CD1c-positive myeloid dendritic cell (primary cell): ENCODE results near the gene THAP7.
A peak's percentile ranks its signal among the peaks of the same experiment; 100 is the strongest.

Experiments used
- DNase-seq: peaks from one replicate; pipeline ENCODE4 v3.0.0-alpha.2; 2016; ENCODE audit errors: extremely low spot score

The THAP7 gene

GRCh38 chr22:20993304-20994127 lies 8.4 kb downstream of the THAP7 start:
- no peak for DNase-seq

DNA sequence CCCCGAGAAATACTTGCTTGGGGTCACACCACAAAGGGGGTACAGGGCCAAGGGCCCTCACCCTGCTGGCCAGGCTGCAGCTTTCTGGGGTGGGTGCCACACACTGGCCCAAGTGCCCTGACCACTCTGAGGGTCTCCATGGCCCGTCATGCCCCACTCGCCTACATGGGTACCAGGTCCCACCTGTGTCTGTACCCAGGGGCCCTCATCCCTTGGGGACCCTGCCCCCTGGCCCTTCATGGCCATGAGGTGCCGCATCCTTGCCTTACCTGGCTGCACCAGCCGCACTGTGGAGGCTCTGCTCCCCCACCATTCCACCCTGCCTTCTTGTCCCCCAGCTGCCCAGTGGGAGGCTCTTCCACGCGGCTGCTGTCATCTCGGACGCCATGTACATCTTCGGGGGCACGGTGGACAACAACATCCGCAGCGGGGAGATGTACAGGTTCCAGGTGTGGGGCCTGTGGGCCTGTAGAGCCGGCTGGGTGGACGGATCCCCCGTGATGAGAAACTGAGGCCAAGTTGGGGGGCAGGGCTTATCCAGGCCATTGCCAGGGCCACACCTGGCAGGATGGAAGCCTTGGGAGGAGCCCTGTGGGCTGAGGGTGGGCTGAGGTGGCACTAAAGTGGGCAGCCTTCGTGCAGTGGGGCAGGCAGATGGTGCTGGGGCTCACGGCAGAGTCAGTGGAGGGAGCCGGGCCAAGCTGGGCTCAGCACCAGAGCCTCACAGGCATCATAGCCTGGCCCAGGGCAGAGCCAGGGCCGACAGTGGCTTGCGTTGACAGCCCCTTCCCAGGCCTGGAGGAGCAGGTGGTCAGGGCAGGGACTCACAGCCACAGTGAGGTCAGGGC lies 9.2 kb downstream of the THAP7 start:
- no peak for DNase-seq

GRCh38 chr22:20992056-20992442 lies 9.9 kb downstream of the THAP7 start:
- DNase-seq = no peak

DNA sequence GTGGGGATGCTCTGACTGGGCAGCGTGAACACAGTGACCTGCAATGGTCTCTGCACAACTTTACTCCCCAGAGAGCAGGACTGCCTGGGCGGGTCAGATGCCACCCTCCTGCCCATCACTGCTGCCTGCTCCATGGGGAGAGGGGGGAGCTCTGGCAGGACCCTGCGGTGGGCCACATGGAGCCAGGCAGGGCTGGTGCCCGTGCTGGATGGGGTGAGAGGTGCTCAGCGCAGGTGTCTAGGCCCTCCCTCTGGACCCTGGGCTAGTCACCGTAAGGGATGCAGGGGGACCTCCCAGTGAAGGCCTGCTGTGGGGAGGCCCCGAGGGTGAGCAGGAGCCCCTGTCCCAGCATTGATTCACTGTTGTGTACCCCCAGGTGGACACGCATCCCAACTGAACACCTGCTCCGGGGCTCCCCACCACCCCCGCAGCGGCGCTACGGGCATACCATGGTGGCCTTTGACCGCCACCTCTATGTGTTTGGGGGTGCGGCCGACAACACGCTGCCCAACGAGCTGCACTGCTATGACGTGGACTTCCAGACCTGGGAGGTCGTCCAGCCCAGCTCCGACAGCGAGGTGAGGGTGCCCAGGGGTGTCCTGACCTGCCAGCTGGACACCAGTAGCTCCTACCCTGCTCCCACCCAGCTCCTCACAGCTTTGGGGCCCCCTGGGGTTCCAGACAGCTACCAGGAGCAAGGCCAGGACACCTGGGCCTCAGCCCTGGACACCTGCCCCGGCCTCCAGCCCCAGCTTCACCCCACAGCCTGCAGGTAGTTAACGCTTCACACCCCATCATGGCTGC lies 10.5 kb downstream of the THAP7 start:
- DNase-seq = no peak

DNA sequence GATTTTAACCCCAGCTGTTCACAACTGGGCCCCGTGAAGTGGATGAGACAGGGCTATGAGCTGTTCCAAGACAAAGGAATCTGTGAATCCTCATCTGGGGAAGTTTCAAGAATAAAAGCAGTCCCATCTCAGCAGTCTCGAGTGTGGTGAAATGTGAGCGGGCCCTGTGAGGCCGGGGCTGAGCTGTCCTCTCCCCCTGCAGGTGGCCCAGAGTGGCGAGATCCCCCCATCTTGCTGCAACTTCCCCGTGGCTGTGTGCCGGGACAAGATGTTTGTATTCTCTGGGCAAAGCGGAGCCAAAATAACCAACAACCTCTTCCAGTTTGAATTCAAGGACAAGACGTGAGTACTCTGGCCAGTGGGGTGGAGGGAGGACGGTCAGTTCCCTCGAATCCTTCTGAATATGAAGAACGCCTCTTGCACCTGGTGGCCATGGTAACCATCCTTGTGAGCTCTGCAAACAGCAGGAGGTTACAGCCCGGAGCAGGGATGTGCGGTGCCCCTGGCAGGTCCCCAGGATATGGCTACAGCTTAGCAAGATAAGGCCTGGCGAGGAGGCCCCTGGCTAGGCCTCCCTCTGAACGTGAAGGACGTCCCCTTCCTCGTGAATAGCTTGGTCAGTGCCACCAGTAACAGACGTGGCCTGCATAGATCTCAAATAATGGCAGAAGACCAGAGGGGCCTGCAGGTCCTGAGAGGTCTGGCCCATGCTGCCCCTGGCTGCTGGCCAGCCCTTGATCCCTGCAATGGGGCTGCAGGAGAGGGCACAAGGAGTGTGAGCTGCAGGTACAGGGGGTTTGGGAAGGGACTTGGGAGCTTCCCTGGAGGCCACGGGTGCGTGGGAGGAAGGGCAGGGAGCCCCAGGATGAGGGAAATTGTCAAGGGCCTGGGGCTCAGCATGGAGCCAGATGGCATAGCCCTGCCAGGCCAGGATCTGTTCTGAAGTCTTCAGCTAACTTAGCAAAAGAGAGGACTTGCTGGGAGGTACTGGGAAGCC lies 11.4 kb downstream of the THAP7 start:
- no peak for DNase-seq

- no peak for DNase-seq
These were observed 12.4 kb downstream of the THAP7 start for GRCh38 chr22:20989323-20990138.

DNA sequence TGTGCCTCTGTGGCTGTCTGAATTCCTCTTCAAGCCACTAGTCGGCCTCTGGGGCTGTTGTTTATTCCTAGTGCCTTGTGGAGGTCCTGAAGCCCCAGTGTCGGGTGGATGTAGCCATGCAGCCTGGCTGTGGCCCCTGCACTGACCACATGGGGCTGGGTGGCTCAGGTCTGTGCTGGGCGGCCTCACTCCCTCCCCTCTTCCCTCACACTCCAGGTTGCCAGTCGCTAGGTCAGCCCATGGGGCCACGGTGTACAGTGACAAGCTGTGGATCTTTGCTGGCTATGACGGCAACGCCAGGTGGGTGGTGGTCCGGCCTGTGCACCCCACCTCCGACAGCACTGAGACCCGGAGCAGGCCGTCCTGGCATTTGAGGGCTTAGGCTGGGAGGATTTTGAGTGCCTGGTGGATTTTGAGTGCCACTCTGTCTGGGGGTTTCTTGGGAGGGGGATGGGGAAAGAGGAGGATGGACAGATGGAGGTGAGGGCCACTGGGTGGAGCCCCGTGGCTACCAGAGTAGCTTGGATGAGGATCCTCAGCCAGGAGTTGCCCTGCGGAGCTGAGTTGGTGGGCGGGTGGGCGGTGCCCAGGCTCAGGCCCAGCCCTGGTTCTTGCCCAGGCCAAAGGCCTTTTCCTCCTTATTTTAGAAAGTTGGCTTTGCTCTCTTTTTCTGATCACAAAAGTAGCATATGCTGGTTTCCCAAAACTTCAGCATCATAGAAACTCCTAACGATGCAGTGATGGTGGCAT lies 13.2 kb downstream of the THAP7 start:
- no peak for DNase-seq

- DNase-seq = no peak
These were observed 14.5 kb downstream of the THAP7 start for GRCh38 chr22:20987375-20987774.

- no peak for DNase-seq
These were observed 15.6 kb downstream of the THAP7 start for GRCh38 chr22:20986365-20986764.

DNA sequence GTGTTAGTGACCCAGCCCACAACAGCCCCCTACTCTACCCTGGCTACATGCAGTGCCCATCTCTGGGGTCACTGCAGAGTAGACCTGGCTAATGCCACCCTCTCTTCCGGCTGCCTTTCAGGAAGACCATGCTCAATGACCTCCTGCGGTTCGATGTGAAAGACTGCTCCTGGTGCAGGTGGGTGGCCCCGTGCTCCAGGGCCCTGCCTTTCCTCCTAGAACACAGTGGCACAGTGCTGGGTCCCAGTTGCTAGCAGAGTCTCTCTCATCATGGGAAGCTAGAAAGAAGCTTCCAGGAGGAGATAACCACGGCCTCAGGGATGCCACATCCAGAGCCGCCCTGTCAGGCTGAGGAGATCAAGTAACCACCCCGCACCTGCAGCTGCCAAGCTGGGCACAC lies 16.2 kb downstream of the THAP7 start:
- no peak for DNase-seq

- DNase-seq = no peak
These were observed 18.7 kb downstream of the THAP7 start for GRCh38 chr22:20983081-20983771.

DNA sequence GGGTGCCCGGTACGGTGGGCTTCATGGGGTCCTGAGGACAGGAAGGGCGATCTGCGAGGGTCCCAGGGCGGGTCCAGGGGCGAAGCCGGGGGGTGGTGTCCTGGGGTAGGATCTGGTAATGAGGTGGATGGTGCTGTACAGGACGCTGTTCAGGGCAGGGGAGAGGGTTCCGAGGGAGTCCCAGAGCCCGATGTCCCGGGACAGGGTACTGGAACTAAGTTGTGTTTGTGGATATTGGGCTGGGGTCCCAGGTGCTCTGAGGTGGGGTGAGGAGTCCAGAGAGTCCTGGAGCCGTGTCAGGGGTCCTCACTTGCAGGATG lies 19.4 kb downstream of the THAP7 start:
- DNase-seq = no peak

GRCh38 chr22:20981787-20982562 lies 19.9 kb downstream of the THAP7 start, which contains the start of gene LZTR1:
LZTR1 (plus strand) TSS chr22:20982297; CDS start chr22:20982372, 75 bp downstream.
- DNase-seq = peak; percentile 86

DNA sequence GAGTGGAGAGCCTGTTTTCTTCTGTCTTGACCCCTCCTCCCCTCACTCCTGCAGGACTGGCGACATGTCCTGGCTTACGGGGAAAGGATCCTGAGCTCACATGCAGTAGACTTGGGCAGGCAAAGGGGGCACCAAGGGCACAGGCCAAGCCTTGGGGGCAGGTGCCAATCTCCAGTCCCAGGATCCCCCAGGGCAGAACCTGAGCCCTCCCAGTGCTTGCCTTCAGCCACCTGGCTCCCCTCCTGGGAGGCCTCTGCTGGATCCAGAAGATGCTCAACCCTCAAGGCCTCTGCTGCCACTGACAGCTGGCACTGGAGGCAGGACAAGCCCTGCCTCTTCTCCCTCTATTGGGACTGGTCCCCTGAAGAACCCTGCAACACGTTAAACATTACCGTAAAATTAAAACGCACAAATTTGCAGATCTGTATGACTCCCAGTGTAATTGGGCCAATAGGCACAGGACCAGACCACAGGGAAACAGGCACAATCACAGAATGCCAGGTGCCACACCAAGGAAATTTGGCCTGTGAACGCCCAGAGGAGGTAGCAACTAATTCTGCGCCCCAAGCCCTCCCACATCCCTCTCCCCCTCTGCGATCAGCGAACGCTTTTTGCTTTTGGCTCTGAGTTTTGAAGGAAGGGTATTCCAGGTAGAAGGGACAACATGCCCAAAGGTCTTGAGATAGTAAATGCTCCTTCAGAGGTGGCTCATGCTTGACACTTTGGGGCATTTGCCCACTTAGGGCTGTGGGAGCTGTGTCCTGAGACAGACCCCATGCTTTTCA lies 20.8 kb downstream of the THAP7 start:
- DNase-seq = no peak

DNA sequence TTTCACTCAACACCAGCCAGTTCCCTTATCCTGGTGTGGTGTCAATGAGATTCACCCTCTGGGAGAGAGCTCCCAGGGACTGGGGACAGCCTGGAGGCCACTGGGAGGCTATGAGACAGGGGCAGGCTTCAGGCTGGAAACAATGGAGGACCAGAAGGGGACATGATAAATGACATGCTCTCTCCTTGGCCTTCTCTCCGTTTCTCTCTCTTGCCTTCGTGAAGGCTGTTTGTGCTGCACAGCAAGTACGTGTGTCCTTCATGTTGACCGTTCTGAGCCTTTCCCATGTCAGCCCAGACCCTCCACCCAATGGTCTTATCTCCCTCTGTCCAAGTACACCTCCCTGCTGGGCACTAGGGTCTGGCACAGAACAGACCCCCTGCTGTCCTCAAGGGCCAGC lies 21.4 kb downstream of the THAP7 start:
- no peak for DNase-seq

DNA sequence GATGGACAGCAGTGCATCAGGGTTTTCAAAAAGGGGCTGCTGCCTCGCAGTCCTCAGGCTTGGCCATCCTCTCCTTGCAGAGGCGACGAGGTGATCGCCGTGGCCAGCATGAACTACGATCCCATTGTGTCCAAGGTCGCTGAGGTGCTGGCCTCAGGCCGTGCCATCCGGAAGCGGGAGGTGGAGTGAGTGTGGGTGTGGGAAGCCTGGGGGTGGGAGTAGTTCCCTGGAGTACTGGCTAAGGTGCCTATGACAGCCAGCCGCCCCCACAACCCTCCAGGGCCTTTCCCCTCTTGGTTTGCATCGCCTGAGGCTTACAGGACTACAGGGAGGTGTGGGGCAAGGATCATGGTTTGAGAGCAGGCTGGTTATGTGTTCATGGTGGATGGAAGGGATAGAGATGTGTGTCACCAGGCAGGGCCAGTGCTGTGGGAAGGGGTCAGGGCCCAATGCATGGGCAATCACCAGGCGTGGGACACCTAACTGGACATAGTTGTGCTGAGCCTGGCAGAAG lies 21.9 kb downstream of the THAP7 start:
- DNase-seq = no peak

GRCh38 chr22:20979243-20979809 lies 22.6 kb downstream of the THAP7 start:
- DNase-seq = peak; percentile 81
